K562 (cell line): ENCODE measurements around the gene PRF1. TPM values are rescaled to one million over a fixed set of nuclear protein-coding genes. Genes with fewer than 3 reads are reported as not detected.

Experiments used
- CBX3 ChIP-seq, 2 experiments: IDR thresholded peaks; 1 replicate in 1 of 2; 2 replicates in 1 of 2; pipeline ENCODE4 v1.6.1; 2012; ENCODE audit warnings: inconsistent platforms in 2 of 2, low read length in 2 of 2, borderline replicate concordance in 1 of 2, control low read depth in 1 of 2
- FOXJ2 ChIP-seq: fragments of 200-800 bp; sonication (Bioruptor generic); IDR thresholded peaks from 2 replicates; pipeline ENCODE4 v1.6.1; 2016; ENCODE audit warnings: missing genetic modification characterization, missing compliant biosample characterization
- MXI1 ChIP-seq: IDR thresholded peaks from 2 replicates; pipeline ENCODE4 v1.6.1; 2011; ENCODE audit warnings: low read depth, mild to moderate bottlenecking, improper control_type of control experiment, low read length
- RBBP5 ChIP-seq: fragments of 200-600 bp; sonication (generic); IDR thresholded peaks from 2 replicates; pipeline ENCODE4 v1.6.1; 2012; ENCODE audit warnings: borderline replicate concordance, mild to moderate bottlenecking, low read length, control low read depth, inconsistent platforms; ENCODE audit not compliant: insufficient read depth, poor library complexity, severe bottlenecking
- SRSF1 ChIP-seq: fragments of 200-400 bp; formaldehyde crosslinking; IDR thresholded peaks from 2 replicates; pipeline ENCODE4 v1.6.1; 2017; ENCODE audit warnings: mild to moderate bottlenecking, low read depth, low read length, moderate library complexity
- TAF1 ChIP-seq: IDR thresholded peaks from 2 replicates; pipeline ENCODE4 v1.6.1; 2011; ENCODE audit warnings: mild to moderate bottlenecking, low read length, moderate library complexity; ENCODE audit not compliant: insufficient read depth, control insufficient read depth, severe bottlenecking; ENCODE audit errors: extremely low read depth
- TOE1 ChIP-seq, 2 experiments: fragments of 450-650 bp in 1 of 2; sonication (generic) in 1 of 2; formaldehyde crosslinking in 1 of 2; IDR thresholded peaks; 2 replicates each; pipeline versions ENCODE4 v1.7.1 to v1.8.0; 2016 to 2022; ENCODE audit warnings: borderline replicate concordance in 2 of 2, mild to moderate bottlenecking in 2 of 2, antibody characterized with exemption in 1 of 2, inconsistent platforms in 1 of 2, low read depth in 1 of 2, missing genetic modification reagents in 1 of 2, moderate library complexity in 1 of 2
- TRIM24 ChIP-seq, 2 experiments: fragments of 450-650 bp; IDR thresholded peaks; 2 replicates each; pipeline ENCODE4 v1.6.1; 2016
- ZEB2 ChIP-seq: fragments of 450-650 bp; IDR thresholded peaks from 2 replicates; pipeline ENCODE4 v1.6.1; 2016
- ZNF551 ChIP-seq: fragments of 250-450 bp; sonication (Bioruptor Pico); IDR thresholded peaks from 2 replicates; pipeline ENCODE4 v1.5.0; 2021; ENCODE audit warnings: mild to moderate bottlenecking, moderate library complexity
- ZNF830 ChIP-seq: fragments of 250-450 bp; sonication (Bioruptor Pico); IDR thresholded peaks from 2 replicates; pipeline ENCODE4 v1.5.0; 2021; ENCODE audit warnings: mild to moderate bottlenecking
- polyA plus RNA-seq, 8 experiments: library from polyadenylated mRNA; depleted of rRNA in 4 of 8; stranded (reverse) in 5 of 8; unstranded in 3 of 8; fragments of >200 nt; fragmentation: Nextera tagmentation in 2 of 8; fragmentation: Illumina TruSeq in 1 of 8; extraction: Ambion mirVana in 2 of 8; extraction: Trizol in 1 of 8; gene quantifications; 2 replicates each; pipeline versions ENCODE4 v1.2.1 to v1.2.3, GENCODE V29; 2011 to 2014; ENCODE audit warnings: inconsistent platforms in 1 of 8, missing spikeins in 1 of 8
- total RNA-seq, 7 experiments: library from RNA; depleted of rRNA in 6 of 7; stranded (reverse); fragments of >200 nt in 6 of 7; fragmentation: Illumina TruSeq in 2 of 7; extraction: Trizol in 2 of 7; gene quantifications; 2 replicates each; pipeline versions ENCODE4 v1.2.1 to v1.2.3, GENCODE V29; 2011 to 2021; ENCODE audit warnings: low replicate concordance in 1 of 7
- TF ChIP-seq, protein P1 (sequence below): fragments of 450-650 bp; IDR thresholded peaks from 2 replicates; pipeline ENCODE4 v1.6.1; 2016; ENCODE audit warnings: mild to moderate bottlenecking
- TF ChIP-seq, protein P2 (sequence below): fragments of 250-450 bp; sonication (Bioruptor Pico); IDR thresholded peaks from 2 replicates; pipeline ENCODE4 v1.5.0; 2020; ENCODE audit warnings: mild to moderate bottlenecking
- TF ChIP-seq, protein P3 (sequence below): fragments of 250-450 bp; sonication (Bioruptor Pico); IDR thresholded peaks from 2 replicates; pipeline ENCODE4 v1.4.0; 2020; ENCODE audit warnings: mild to moderate bottlenecking, moderate library complexity
- TF ChIP-seq, protein P4 (sequence below): fragments of 450-650 bp; formaldehyde crosslinking; IDR thresholded peaks from 2 replicates; pipeline ENCODE4 v1.4.0; 2020; ENCODE audit warnings: mild to moderate bottlenecking, moderate library complexity

The PRF1 gene
- total and polyA plus RNA-seq, 9 of the 15 experiments (the other 6 are each of a cell fraction or from before 2014, with no cell fraction given) = 3.8 to 8.6 (median 6.3) TPM

DNA sequence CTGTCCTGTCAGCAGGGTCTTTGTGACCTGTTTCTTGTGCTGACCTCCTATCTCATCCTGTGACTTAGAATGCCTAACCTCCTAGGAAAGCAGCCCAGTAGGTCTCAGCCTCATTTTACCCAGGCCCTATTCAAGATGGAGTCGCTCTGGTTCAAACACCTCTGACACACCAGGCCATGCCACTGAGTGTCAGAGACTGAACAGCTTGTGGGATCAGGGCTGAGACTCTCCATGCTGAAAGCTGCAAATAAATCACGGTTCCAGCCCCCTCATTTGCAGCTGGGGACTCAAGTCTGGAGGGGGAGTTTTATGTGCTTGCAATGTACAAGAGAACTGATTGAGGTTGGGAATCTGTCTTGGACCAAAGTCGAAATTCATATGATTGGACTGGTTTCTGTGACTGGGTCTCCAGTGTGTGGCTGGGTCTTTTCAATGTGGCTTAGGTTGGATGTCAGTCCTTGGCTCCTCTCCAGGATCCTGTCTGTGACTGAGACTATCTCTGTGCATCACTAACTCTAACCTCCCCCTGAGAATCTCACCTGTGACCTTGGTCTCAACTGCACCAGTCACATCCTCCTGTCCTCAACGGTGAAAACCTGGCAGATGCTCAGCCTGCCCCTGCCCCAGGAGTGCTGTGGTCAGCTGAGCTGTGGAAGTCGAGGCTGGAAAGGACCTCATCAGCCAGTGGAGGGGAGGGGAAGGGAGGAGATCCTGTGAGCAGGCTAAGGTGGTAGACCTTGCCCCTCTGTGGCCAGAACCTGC is 11.7 kb downstream of the PRF1 start (continued):
- TF ChIP-seq TRIM24 (IDR thresholded peaks at IDR 0.05) = no peak
- TF ChIP-seq CBX3 (IDR thresholded peaks at IDR 0.05; ENCODE audit: borderline replicate concordance in 1 of 2, low read length in 2 of 2) = no peak
- TF ChIP-seq, protein P1, sequence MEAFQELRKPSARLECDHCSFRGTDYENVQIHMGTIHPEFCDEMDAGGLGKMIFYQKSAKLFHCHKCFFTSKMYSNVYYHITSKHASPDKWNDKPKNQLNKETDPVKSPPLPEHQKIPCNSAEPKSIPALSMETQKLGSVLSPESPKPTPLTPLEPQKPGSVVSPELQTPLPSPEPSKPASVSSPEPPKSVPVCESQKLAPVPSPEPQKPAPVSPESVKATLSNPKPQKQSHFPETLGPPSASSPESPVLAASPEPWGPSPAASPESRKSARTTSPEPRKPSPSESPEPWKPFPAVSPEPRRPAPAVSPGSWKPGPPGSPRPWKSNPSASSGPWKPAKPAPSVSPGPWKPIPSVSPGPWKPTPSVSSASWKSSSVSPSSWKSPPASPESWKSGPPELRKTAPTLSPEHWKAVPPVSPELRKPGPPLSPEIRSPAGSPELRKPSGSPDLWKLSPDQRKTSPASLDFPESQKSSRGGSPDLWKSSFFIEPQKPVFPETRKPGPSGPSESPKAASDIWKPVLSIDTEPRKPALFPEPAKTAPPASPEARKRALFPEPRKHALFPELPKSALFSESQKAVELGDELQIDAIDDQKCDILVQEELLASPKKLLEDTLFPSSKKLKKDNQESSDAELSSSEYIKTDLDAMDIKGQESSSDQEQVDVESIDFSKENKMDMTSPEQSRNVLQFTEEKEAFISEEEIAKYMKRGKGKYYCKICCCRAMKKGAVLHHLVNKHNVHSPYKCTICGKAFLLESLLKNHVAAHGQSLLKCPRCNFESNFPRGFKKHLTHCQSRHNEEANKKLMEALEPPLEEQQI = no peak
- TF ChIP-seq, protein P2, sequence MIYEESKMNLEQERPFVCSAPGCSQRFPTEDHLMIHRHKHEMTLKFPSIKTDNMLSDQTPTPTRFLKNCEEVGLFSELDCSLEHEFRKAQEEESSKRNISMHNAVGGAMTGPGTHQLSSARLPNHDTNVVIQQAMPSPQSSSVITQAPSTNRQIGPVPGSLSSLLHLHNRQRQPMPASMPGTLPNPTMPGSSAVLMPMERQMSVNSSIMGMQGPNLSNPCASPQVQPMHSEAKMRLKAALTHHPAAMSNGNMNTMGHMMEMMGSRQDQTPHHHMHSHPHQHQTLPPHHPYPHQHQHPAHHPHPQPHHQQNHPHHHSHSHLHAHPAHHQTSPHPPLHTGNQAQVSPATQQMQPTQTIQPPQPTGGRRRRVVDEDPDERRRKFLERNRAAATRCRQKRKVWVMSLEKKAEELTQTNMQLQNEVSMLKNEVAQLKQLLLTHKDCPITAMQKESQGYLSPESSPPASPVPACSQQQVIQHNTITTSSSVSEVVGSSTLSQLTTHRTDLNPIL (CRISPR knock-in tag) = peak; percentile 96
- no peak for TF ChIP-seq SRSF1
- no peak for TF ChIP-seq MXI1
- TF ChIP-seq ZEB2 = no peak
- peak; percentile 98 for TF ChIP-seq ZNF830 (CRISPR knock-in tag)
- no peak for TF ChIP-seq TAF1
- TF ChIP-seq FOXJ2 = no peak
- peak; percentile 74; the same call in 1 of the 2 replicates for TF ChIP-seq ZNF551 (CRISPR knock-in tag)
- no peak for TF ChIP-seq TOE1 (IDR thresholded peaks at IDR 0.05; ENCODE audit: borderline replicate concordance)
- TF ChIP-seq TOE1 (CRISPR knock-in tag; IDR thresholded peaks at IDR 0.05; ENCODE audit: borderline replicate concordance, low read depth) = no peak
- TF ChIP-seq RBBP5 = no peak
- TF ChIP-seq, protein P3, sequence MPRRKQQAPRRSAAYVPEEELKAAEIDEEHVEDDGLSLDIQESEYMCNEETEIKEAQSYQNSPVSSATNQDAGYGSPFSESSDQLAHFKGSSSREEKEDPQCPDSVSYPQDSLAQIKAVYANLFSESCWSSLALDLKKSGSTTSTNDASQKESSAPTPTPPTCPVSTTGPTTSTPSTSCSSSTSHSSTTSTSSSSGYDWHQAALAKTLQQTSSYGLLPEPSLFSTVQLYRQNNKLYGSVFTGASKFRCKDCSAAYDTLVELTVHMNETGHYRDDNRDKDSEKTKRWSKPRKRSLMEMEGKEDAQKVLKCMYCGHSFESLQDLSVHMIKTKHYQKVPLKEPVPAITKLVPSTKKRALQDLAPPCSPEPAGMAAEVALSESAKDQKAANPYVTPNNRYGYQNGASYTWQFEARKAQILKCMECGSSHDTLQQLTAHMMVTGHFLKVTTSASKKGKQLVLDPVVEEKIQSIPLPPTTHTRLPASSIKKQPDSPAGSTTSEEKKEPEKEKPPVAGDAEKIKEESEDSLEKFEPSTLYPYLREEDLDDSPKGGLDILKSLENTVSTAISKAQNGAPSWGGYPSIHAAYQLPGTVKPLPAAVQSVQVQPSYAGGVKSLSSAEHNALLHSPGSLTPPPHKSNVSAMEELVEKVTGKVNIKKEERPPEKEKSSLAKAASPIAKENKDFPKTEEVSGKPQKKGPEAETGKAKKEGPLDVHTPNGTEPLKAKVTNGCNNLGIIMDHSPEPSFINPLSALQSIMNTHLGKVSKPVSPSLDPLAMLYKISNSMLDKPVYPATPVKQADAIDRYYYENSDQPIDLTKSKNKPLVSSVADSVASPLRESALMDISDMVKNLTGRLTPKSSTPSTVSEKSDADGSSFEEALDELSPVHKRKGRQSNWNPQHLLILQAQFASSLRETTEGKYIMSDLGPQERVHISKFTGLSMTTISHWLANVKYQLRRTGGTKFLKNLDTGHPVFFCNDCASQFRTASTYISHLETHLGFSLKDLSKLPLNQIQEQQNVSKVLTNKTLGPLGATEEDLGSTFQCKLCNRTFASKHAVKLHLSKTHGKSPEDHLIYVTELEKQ (CRISPR knock-in tag) = peak; percentile 95
- TF ChIP-seq, protein P4, sequence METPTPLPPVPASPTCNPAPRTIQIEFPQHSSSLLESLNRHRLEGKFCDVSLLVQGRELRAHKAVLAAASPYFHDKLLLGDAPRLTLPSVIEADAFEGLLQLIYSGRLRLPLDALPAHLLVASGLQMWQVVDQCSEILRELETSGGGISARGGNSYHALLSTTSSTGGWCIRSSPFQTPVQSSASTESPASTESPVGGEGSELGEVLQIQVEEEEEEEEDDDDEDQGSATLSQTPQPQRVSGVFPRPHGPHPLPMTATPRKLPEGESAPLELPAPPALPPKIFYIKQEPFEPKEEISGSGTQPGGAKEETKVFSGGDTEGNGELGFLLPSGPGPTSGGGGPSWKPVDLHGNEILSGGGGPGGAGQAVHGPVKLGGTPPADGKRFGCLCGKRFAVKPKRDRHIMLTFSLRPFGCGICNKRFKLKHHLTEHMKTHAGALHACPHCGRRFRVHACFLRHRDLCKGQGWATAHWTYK (CRISPR knock-in tag) = peak; percentile 99
